H9 (cell line): Measurements from ENCODE around the gene HEATR5A. TPM values are rescaled to one million over a fixed set of nuclear protein-coding genes. Genes with fewer than 3 reads are reported as not detected.
"Not testable (repeated sequence)": the region's sequence is repeated elsewhere in the genome, so short reads cannot be mapped to it uniquely, and the experiment has no call there.

Source experiments
- DNase-seq: peaks from one replicate; pipeline ENCODE4 v3.0.0-alpha.2; 2017
- H2AFZ ChIP-seq: one replicate; pipeline ENCODE4 v1.6.1; 2013; ENCODE audit warnings: mild to moderate bottlenecking, low read length, control low read depth, moderate library complexity
- H2AK5ac ChIP-seq: 2 replicates; pipeline ENCODE4 v1.6.1; 2013; ENCODE audit warnings: low read length, control low read depth, mixed read lengths; ENCODE audit not compliant: insufficient read length
- H2BK120ac ChIP-seq: one replicate; pipeline ENCODE4 v1.6.1; 2013; ENCODE audit warnings: low read depth, mild to moderate bottlenecking, low read length, control low read depth, inconsistent platforms; ENCODE audit not compliant: poor library complexity, severe bottlenecking
- H2BK12ac ChIP-seq: 2 replicates; pipeline ENCODE4 v1.6.1; 2013; ENCODE audit warnings: low read length, control low read depth, mixed read lengths, low read depth; ENCODE audit not compliant: insufficient read length
- H2BK15ac ChIP-seq: 2 replicates; pipeline ENCODE4 v1.6.1; 2013; ENCODE audit warnings: low read depth, low read length, control low read depth
- H2BK20ac ChIP-seq: one replicate; pipeline ENCODE4 v1.6.1; 2013; ENCODE audit warnings: low read depth, mild to moderate bottlenecking, low read length, control low read depth, inconsistent platforms; ENCODE audit not compliant: poor library complexity, severe bottlenecking
- H2BK5ac ChIP-seq: 2 replicates; pipeline ENCODE4 v1.6.1; 2013; ENCODE audit warnings: low read length, control low read depth, mixed read lengths; ENCODE audit not compliant: insufficient read length
- H3K14ac ChIP-seq: 2 replicates; pipeline ENCODE4 v1.6.1; 2013; ENCODE audit warnings: low read length, control low read depth; ENCODE audit not compliant: insufficient read depth
- H3K18ac ChIP-seq: 2 replicates; pipeline ENCODE4 v1.6.1; 2013; ENCODE audit warnings: low read depth, mild to moderate bottlenecking, mixed read lengths, low read length, control low read depth; ENCODE audit not compliant: insufficient read length
- H3K23ac ChIP-seq: 2 replicates; pipeline ENCODE4 v1.6.1; 2013; ENCODE audit warnings: low read length, control low read depth, mixed read lengths, low read depth; ENCODE audit not compliant: insufficient read length
- H3K23me2 ChIP-seq: 2 replicates; pipeline ENCODE4 v1.6.1; 2013; ENCODE audit warnings: low read depth, mild to moderate bottlenecking, mixed read lengths, low read length, control low read depth; ENCODE audit not compliant: insufficient read length, poor library complexity, severe bottlenecking
- H3K27ac ChIP-seq: 2 replicates; pipeline ENCODE4 v1.5.1; 2013; ENCODE audit warnings: low read length, control low read depth, mixed read lengths, low read depth; ENCODE audit not compliant: insufficient read length
- H3K27me3 ChIP-seq: 2 replicates; pipeline ENCODE4 v1.6.1; 2013; ENCODE audit warnings: low read length, control low read depth, inconsistent platforms; ENCODE audit not compliant: insufficient read depth
- H3K4ac ChIP-seq: 2 replicates; pipeline ENCODE4 v1.6.1; 2013; ENCODE audit warnings: low read depth, mild to moderate bottlenecking, control low read depth, inconsistent platforms, low read length, moderate library complexity
- H3K4me1 ChIP-seq: 2 replicates; pipeline ENCODE4 v1.6.1; 2013; ENCODE audit warnings: low read length, control low read depth, inconsistent platforms; ENCODE audit not compliant: insufficient read depth
- H3K4me2 ChIP-seq: 2 replicates; pipeline ENCODE4 v1.6.1; 2013; ENCODE audit warnings: low read length, control low read depth, mixed read lengths; ENCODE audit not compliant: insufficient read length, insufficient read depth
- H3K56ac ChIP-seq: 2 replicates; pipeline ENCODE4 v1.6.1; 2013; ENCODE audit warnings: low read depth, mild to moderate bottlenecking, mixed read lengths, low read length, control low read depth; ENCODE audit not compliant: insufficient read length
- H3K79me1 ChIP-seq: 2 replicates; pipeline ENCODE4 v1.6.1; 2013; ENCODE audit warnings: low read depth, mild to moderate bottlenecking, moderate library complexity, low read length, control low read depth, inconsistent platforms; ENCODE audit not compliant: insufficient read depth, poor library complexity, severe bottlenecking
- H3K79me2 ChIP-seq: 2 replicates; pipeline ENCODE4 v1.6.1; 2013; ENCODE audit warnings: low read length, control low read depth, inconsistent platforms; ENCODE audit not compliant: insufficient read depth
- H3K9ac ChIP-seq: 2 replicates; pipeline ENCODE4 v1.6.1; 2013; ENCODE audit warnings: low read length, control low read depth, mixed read lengths; ENCODE audit not compliant: insufficient read length; ENCODE audit errors: extremely low read depth
- H3K9me3 ChIP-seq: one replicate; pipeline ENCODE4 v1.6.1; 2013; ENCODE audit warnings: low read depth, low read length, inconsistent platforms; ENCODE audit not compliant: control insufficient read depth
- H3T11ph ChIP-seq: one replicate; pipeline ENCODE4 v1.6.1; 2013; ENCODE audit warnings: mild to moderate bottlenecking, low read length, control low read depth, inconsistent platforms
- H4K20me1 ChIP-seq: one replicate; pipeline ENCODE4 v1.6.1; 2013; ENCODE audit not compliant: control insufficient read depth, insufficient read length, insufficient read depth
- H4K5ac ChIP-seq: 2 replicates; pipeline ENCODE4 v1.6.1; 2013; ENCODE audit warnings: low read depth, mild to moderate bottlenecking, mixed read lengths, low read length, control low read depth; ENCODE audit not compliant: insufficient read length
- H4K8ac ChIP-seq: replicated peaks from 2 replicates; pipeline ENCODE4 v1.6.1; 2013; ENCODE audit warnings: low read length, control low read depth, mixed read lengths, low read depth; ENCODE audit not compliant: insufficient read length
- H4K91ac ChIP-seq: 2 replicates; pipeline ENCODE4 v1.6.1; 2013; ENCODE audit warnings: low read depth, mild to moderate bottlenecking, moderate library complexity, mixed read lengths, low read length, control low read depth; ENCODE audit not compliant: insufficient read length
- H3K27ac Mint-ChIP-seq, 3 experiments: 2 replicates in 2 of 3; 3 replicates in 1 of 3; pipeline ENCODE4 v1.8.0; 2020 to 2021; ENCODE audit warnings: mixed read lengths in 3 of 3, mild to moderate bottlenecking in 1 of 3, moderate library complexity in 1 of 3
- H3K27me3 Mint-ChIP-seq: 2 replicates; pipeline ENCODE4 v1.8.0; 2021; ENCODE audit warnings: low read depth, mild to moderate bottlenecking, moderate library complexity, mixed read lengths
- H3K36me3 Mint-ChIP-seq, 3 experiments: 2 replicates in 2 of 3; 3 replicates in 1 of 3; pipeline ENCODE4 v1.8.0; 2020 to 2021; ENCODE audit warnings: low read depth in 3 of 3, mixed read lengths in 3 of 3; ENCODE audit not compliant: insufficient read depth in 1 of 3
- H3K4me1 Mint-ChIP-seq, 2 experiments: 2 replicates each; pipeline ENCODE4 v1.8.0; 2020; ENCODE audit warnings: mixed read lengths in 2 of 2
- H3K4me3 Mint-ChIP-seq, 2 experiments: 2 replicates in 1 of 2; 3 replicates in 1 of 2; pipeline ENCODE4 v1.8.0; 2020 to 2021; ENCODE audit warnings: mild to moderate bottlenecking in 2 of 2, mixed read lengths in 2 of 2, moderate library complexity in 1 of 2
- H3K9me3 Mint-ChIP-seq, 2 experiments: 2 replicates in 1 of 2; 3 replicates in 1 of 2; pipeline ENCODE4 v1.8.0; 2020; ENCODE audit warnings: mild to moderate bottlenecking in 2 of 2, mixed read lengths in 2 of 2, moderate library complexity in 1 of 2
- CTCF ChIP-seq: fragments of 200-600 bp; sonication (generic); conservative IDR thresholded peaks from 3 replicates; pipeline ENCODE4 v1.8.0; 2021; ENCODE audit warnings: antibody characterized with exemption, mild to moderate bottlenecking
- WGBS: extraction: QIAGEN DNeasy Blood & Tissue Kit; methylation state at CpG from one replicate; pipeline ENCODE4 v1.1.7; 2013; ENCODE audit warnings: missing lambda C conversion rate, low lambda C conversion rate, mixed read lengths; ENCODE audit not compliant: insufficient read length; ENCODE audit errors: extremely low coverage; 5-methylcytosine and 5-hydroxymethylcytosine counted together
- total RNA-seq: library from RNA; stranded (reverse); gene quantifications from 2 replicates; pipeline ENCODE4 v1.2.1, GENCODE V29; 2021

Gene HEATR5A
- total RNA-seq, 1 experiment from 2014 or later: 21.2 TPM

- no peak overlapping the region for H3K27ac Mint-ChIP-seq
- no peak overlapping the region for H2BK20ac ChIP-seq
- H4K5ac ChIP-seq: no peak overlapping the region
- peaks cover 18 to 25% (median 20%) of the 10 kb centered on the region in 3 experiments for H3K36me3 Mint-ChIP-seq
- no peak overlapping the region for H3K23ac ChIP-seq
- no peak overlapping the region for H3K18ac ChIP-seq
- no peaks in the 10 kb centered on the region for H3K27me3 ChIP-seq
- H3K9me3 ChIP-seq: no peaks in the 10 kb centered on the region
- no peaks in the 10 kb centered on the region for H4K20me1 ChIP-seq
- no peak overlapping the region for H2BK12ac ChIP-seq
- DNase-seq: no peak
- no peak overlapping the region for H3K4me3 Mint-ChIP-seq
- H2BK15ac ChIP-seq: no peak overlapping the region
- no peaks in the 10 kb centered on the region for H3K23me2 ChIP-seq
- WGBS: no CpG with 5 or more reads among the region's 2 CpGs
- H3K27me3 Mint-ChIP-seq: no peaks in the 10 kb centered on the region; the same call in 1 of the 2 replicates
- H2AK5ac ChIP-seq: no peak overlapping the region
- no peaks in the 10 kb centered on the region for H3K4me1 ChIP-seq
- no peak overlapping the region for H3K56ac ChIP-seq
- H3K4ac ChIP-seq: no peak overlapping the region
- H3K4me2 ChIP-seq: no peak overlapping the region
- TF ChIP-seq CTCF: no peak
- H2AFZ ChIP-seq: no peak overlapping the region
- no peak overlapping the region for H2BK5ac ChIP-seq
- H3K9ac ChIP-seq: no peak overlapping the region
- no peak overlapping the region for H3K14ac ChIP-seq
- H4K91ac ChIP-seq: no peak overlapping the region
- H3K4me1 Mint-ChIP-seq: no peaks in the 10 kb centered on the region
- peaks cover 18 to 20% of the 10 kb centered on the region in 2 experiments for H3K9me3 Mint-ChIP-seq
- no peak overlapping the region for H4K8ac ChIP-seq
- no peak overlapping the region for H3T11ph ChIP-seq
- no peaks in the 10 kb centered on the region for H3K79me1 ChIP-seq
- H3K79me2 ChIP-seq: no peaks in the 10 kb centered on the region
- H3K27ac ChIP-seq: no peak overlapping the region
- H2BK120ac ChIP-seq: no peak overlapping the region
These were observed 19.2 kb upstream of the HEATR5A start for GRCh38 chr14:31439561-31439960.

GRCh38 chr14:31437045-31437691, 16.8 kb upstream of the HEATR5A start:
- H4K91ac ChIP-seq, H3K23ac ChIP-seq, H3K79me1 ChIP-seq, H2AFZ ChIP-seq, H3K4me1 ChIP-seq, H4K20me1 ChIP-seq, H2BK120ac ChIP-seq, H3K56ac ChIP-seq, H2BK5ac ChIP-seq, H2BK20ac ChIP-seq, H3K27ac Mint-ChIP-seq, H3T11ph ChIP-seq, H3K4me1 Mint-ChIP-seq, H2AK5ac ChIP-seq, DNase-seq, H3K79me2 ChIP-seq, H3K27me3 Mint-ChIP-seq, H3K4ac ChIP-seq, H3K14ac ChIP-seq, H2BK15ac ChIP-seq, H2BK12ac ChIP-seq, H3K4me3 Mint-ChIP-seq, H4K5ac ChIP-seq, H3K27ac ChIP-seq, H3K18ac ChIP-seq, H3K9ac ChIP-seq, H3K27me3 ChIP-seq, H3K4me2 ChIP-seq, H3K9me3 ChIP-seq, H4K8ac ChIP-seq, H3K23me2 ChIP-seq: not testable (repeated sequence)
- Mint-ChIP-seq H3K9me3 (peaks cover 21 to 24% of the 10 kb centered on the region in 2 experiments), H3K36me3 (peaks cover 18 to 28% (median 21%) of the 10 kb centered on the region in 3 experiments)
- no CpG with 5 or more reads among the region's 45 CpGs for WGBS
